HepG2 (cell line): ENCODE data around the gene VCAN. TPM values are rescaled to one million over a fixed set of nuclear protein-coding genes. Genes with fewer than 3 reads are reported as not detected.

Source experiments
- ATAC-seq: fragments of 200-7000 bp; cut with Tn5 transposase; 3 replicates; pipeline ENCODE4 v1.9.1; 2020; ENCODE audit warnings: mild to moderate bottlenecking, moderate library complexity
- BruUV-seq: library from RNA; stranded (reverse); fragments of 400-500 nt; replicated peaks from 2 replicates; lab custom pipeline; 2021; lab: Mats Ljungman, UMichigan
- CTCF ChIA-PET: fragments of 300-600 bp; formaldehyde crosslinking; extraction: SDS; loops from one replicate; lab custom pipeline; 2021; ENCODE audit warnings: low total read pairs, inconsistent platforms, low intra/inter-chr PET ratio; lab: Yijun Ruan, JAX
- POLR2A ChIA-PET: fragments of 350-600 bp; sonication (Branson Sonifier 250); formaldehyde crosslinking; loops from one replicate; lab custom pipeline; 2020; ENCODE audit warnings: antibody characterized with exemption, inconsistent platforms; lab: Yijun Ruan, JAX
- DNase-seq: peaks from one replicate; pipeline ENCODE4 v3.0.0-alpha.2; 2015; ENCODE audit warnings: low spot score
- FAIRE-seq: peaks from 3 replicates; lab custom pipeline; 2011; peaks lifted over from hg19 to GRCh38; lab: Jason Lieb, UNC
- H2AFZ ChIP-seq: one replicate; pipeline ENCODE4 v1.6.1; 2011; ENCODE audit warnings: low read length, inconsistent platforms
- H3K27ac ChIP-seq: fragments of 300-600 bp; 3 replicates; pipeline ENCODE4 v1.8.0; 2011; ENCODE audit warnings: mixed run types, mild to moderate bottlenecking, mixed read lengths, low read length, inconsistent platforms; ENCODE audit not compliant: insufficient read depth; ENCODE audit errors: extremely low read length
- H3K27me3 ChIP-seq, 2 experiments: fragments of 200-600 bp in 1 of 2; 2 replicates in 1 of 2; 3 replicates in 1 of 2; pipeline versions ENCODE4 v1.6.0 to v1.8.0; 2011; ENCODE audit warnings: low read length in 2 of 2, mild to moderate bottlenecking in 2 of 2, moderate library complexity in 2 of 2, inconsistent platforms in 1 of 2; ENCODE audit not compliant: insufficient read depth in 2 of 2, control insufficient read depth in 1 of 2
- H3K36me3 ChIP-seq, 2 experiments: fragments of 200-600 bp in 1 of 2; replicated peaks in 1 of 2; 2 replicates in 1 of 2; 3 replicates in 1 of 2; pipeline versions ENCODE4 v1.5.1 to v1.8.0; 2011; ENCODE audit warnings: low read length in 2 of 2, inconsistent platforms in 1 of 2; ENCODE audit not compliant: insufficient read depth in 2 of 2, control insufficient read depth in 1 of 2
- H3K4me1 ChIP-seq: 2 replicates; pipeline ENCODE4 v1.5.1; 2012; ENCODE audit warnings: low read length, inconsistent platforms; ENCODE audit not compliant: insufficient read depth
- H3K4me2 ChIP-seq: 2 replicates; pipeline ENCODE4 v1.6.0; 2011; ENCODE audit warnings: low read depth, low read length, inconsistent platforms
- H3K4me3 ChIP-seq, 3 experiments: fragments of 200-600 bp in 1 of 3; sonication (generic), shearing (Covaris generic) in 1 of 3; replicated peaks in 1 of 3; 2 replicates each; pipeline ENCODE4 v1.5.1; 2011 to 2016; ENCODE audit warnings: low read length in 3 of 3, inconsistent platforms in 2 of 3, low read depth in 2 of 3, mild to moderate bottlenecking in 2 of 3, control low read depth in 1 of 3, mixed read lengths in 1 of 3; ENCODE audit not compliant: insufficient read depth in 1 of 3
- H3K79me2 ChIP-seq: one replicate; pipeline ENCODE4 v1.6.1; 2011; ENCODE audit warnings: low read length, inconsistent platforms; ENCODE audit not compliant: insufficient read depth
- H3K9ac ChIP-seq: 2 replicates; pipeline ENCODE4 v1.6.0; 2011; ENCODE audit warnings: mild to moderate bottlenecking, low read depth, low read length, inconsistent platforms; ENCODE audit not compliant: insufficient read depth
- H3K9me3 ChIP-seq: 2 replicates; pipeline ENCODE4 v1.5.1; 2012; ENCODE audit warnings: mild to moderate bottlenecking, low read length
- H4K20me1 ChIP-seq: 2 replicates; pipeline ENCODE4 v1.6.0; 2011; ENCODE audit warnings: inconsistent platforms, mild to moderate bottlenecking, low read length, moderate library complexity; ENCODE audit not compliant: insufficient read depth
- NKX3-1 ChIP-seq: sonication (generic); formaldehyde crosslinking; IDR thresholded peaks from 2 replicates; pipeline ENCODE4 v1.5.0; 2020; ENCODE audit warnings: missing genetic modification reagents
- RFXAP ChIP-seq: sonication (generic); formaldehyde crosslinking; IDR thresholded peaks from 2 replicates; pipeline ENCODE4 v1.4.0; 2020; ENCODE audit warnings: missing genetic modification reagents, borderline replicate concordance
- SYNCRIP ChIP-seq: fragments of 200-400 bp; formaldehyde crosslinking; IDR thresholded peaks from 2 replicates; pipeline ENCODE4 v1.6.1; 2018; ENCODE audit warnings: mild to moderate bottlenecking, low read depth, low read length; ENCODE audit not compliant: insufficient read depth
- ZMYM2 ChIP-seq: sonication (generic); formaldehyde crosslinking; IDR thresholded peaks from 2 replicates; pipeline ENCODE4 v1.8.0; 2022; ENCODE audit warnings: mild to moderate bottlenecking, missing genetic modification reagents
- ZNF143 ChIP-seq: sonication (generic); formaldehyde crosslinking; IDR thresholded peaks from 2 replicates; pipeline ENCODE4 v1.4.0; 2020; ENCODE audit warnings: missing genetic modification reagents
- WGBS: methylation state at CpG from one replicate; pipeline ENCODE4 v1.1.6; 2017; ENCODE audit warnings: low lambda C conversion rate; 5-methylcytosine and 5-hydroxymethylcytosine counted together
- in situ Hi-C: cut with HindIII; loops from 2 replicates; pipeline ENCODE4 v1.10.0; 2017; ENCODE audit warnings: low pct_unique_long_range_greater_than_20kb; ENCODE audit not compliant: extremely low pct_ligation_motif_present
- intact Hi-C: fragments of 100-400 bp; cut with micrococcal nuclease; formaldehyde crosslinking; loops from one replicate; pipeline ENCODE4 v1.10.0; 2022; ENCODE audit not compliant: unreplicated experiment
- polyA plus RNA-seq, 8 experiments: library from polyadenylated mRNA; depleted of rRNA in 3 of 8; stranded (reverse) in 7 of 8; unstranded in 1 of 8; fragments of >200 nt; fragmentation: Illumina TruSeq in 4 of 8; extraction: Trizol in 4 of 8; gene quantifications; 2 replicates each; pipeline versions ENCODE4 v1.2.1 to v1.2.3, GENCODE V29; 2011 to 2016; ENCODE audit warnings: low read depth in 4 of 8, missing spikeins in 1 of 8, mixed read lengths in 1 of 8; ENCODE audit not compliant: insufficient read depth in 1 of 8
- total RNA-seq, 5 experiments: library from RNA; depleted of rRNA; stranded (reverse); fragments of >200 nt; fragmentation: Illumina TruSeq; extraction: Trizol; gene quantifications; 2 replicates each; pipeline ENCODE4 v1.2.3, GENCODE V29; 2016; ENCODE audit warnings: low read depth in 1 of 5
- TF ChIP-seq, protein P1 (sequence below): sonication (generic); formaldehyde crosslinking; conservative IDR thresholded peaks from 2 replicates; pipeline ENCODE4 v1.8.1; 2023; ENCODE audit warnings: missing genetic modification reagents
- TF ChIP-seq, protein P2 (sequence below): sonication (generic); formaldehyde crosslinking; IDR thresholded peaks from 2 replicates; pipeline ENCODE4 v1.8.1; 2023; ENCODE audit warnings: missing genetic modification reagents, inconsistent platforms, borderline replicate concordance

VCAN gene
- total and polyA plus RNA-seq, 2 of the 13 experiments (the other 11 are each of a cell fraction or from before 2014, with no cell fraction given), result 1.2 to 3.5 TPM

DNA sequence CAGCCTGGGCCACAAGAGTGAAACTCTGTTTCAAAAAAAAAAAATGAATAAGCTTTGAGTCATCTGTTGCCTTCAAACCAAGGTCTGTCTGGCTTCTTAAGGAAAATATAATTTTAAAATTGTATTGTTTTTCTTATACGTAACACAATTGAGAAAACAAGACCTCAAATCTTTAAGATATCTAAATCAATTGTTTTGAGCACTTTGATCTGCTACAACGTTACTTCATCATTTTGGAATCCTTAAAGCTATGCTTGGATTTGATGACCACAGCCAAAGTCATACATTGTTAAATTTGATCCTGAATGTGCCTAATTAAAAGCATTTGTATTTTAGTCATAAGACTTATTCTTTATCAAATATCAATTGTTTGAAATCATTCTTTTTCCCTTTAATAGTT is 37.7 kb upstream of the VCAN start:
- in situ Hi-C loops, result loop anchor here (5.0 to 25.0 kb wide), 3 partner anchors 797 to 1119 kb away; no protein-coding TSS in a partner anchor

More for the DNA sequence above, 37.7 kb upstream of the VCAN start:
- no peaks in the 10 kb centered on the region for H3K79me2 ChIP-seq
- FAIRE-seq, result no peak
- H3K4me2 ChIP-seq, result no peak overlapping the region
- POLR2A ChIA-PET, result no interaction called here
- TF ChIP-seq SYNCRIP, result no peak
- no peak for TF ChIP-seq RFXAP
- no peak for TF ChIP-seq ZNF143
- TF ChIP-seq, protein P1, sequence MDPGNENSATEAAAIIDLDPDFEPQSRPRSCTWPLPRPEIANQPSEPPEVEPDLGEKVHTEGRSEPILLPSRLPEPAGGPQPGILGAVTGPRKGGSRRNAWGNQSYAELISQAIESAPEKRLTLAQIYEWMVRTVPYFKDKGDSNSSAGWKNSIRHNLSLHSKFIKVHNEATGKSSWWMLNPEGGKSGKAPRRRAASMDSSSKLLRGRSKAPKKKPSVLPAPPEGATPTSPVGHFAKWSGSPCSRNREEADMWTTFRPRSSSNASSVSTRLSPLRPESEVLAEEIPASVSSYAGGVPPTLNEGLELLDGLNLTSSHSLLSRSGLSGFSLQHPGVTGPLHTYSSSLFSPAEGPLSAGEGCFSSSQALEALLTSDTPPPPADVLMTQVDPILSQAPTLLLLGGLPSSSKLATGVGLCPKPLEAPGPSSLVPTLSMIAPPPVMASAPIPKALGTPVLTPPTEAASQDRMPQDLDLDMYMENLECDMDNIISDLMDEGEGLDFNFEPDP (CRISPR knock-in tag), result no peak
- TF ChIP-seq ZMYM2 (CRISPR knock-in tag), result no peak
- TF ChIP-seq NKX3-1 (CRISPR knock-in tag), result no peak
- TF ChIP-seq, protein P2, sequence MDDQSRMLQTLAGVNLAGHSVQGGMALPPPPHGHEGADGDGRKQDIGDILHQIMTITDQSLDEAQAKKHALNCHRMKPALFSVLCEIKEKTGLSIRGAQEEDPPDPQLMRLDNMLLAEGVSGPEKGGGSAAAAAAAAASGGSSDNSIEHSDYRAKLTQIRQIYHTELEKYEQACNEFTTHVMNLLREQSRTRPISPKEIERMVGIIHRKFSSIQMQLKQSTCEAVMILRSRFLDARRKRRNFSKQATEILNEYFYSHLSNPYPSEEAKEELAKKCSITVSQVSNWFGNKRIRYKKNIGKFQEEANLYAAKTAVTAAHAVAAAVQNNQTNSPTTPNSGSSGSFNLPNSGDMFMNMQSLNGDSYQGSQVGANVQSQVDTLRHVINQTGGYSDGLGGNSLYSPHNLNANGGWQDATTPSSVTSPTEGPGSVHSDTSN (CRISPR knock-in tag), result no peak
- H3K27me3 ChIP-seq, result no peaks in the 10 kb centered on the region; a peak in 1 of 5 replicates
- WGBS, result 42% methylated on average over 2 of the region's 2 CpGs
- H2AFZ ChIP-seq, result no peak overlapping the region
- CTCF ChIA-PET, result no interaction called here
- no peaks in the 10 kb centered on the region for H3K9me3 ChIP-seq
- H3K9ac ChIP-seq, result no peak overlapping the region
- H3K4me3 ChIP-seq, result no peak overlapping the region
- no peak for ATAC-seq
- no TSS peak for BruUV-seq
- no peak for DNase-seq
- H3K4me1 ChIP-seq, result no peaks in the 10 kb centered on the region
- intact Hi-C loops, result loop anchor here (5.0 kb wide), 1 partner anchor 1082 kb away; no protein-coding TSS in a partner anchor
- H4K20me1 ChIP-seq, result no peaks in the 10 kb centered on the region
- H3K27ac ChIP-seq, result no peak overlapping the region
- H3K36me3 ChIP-seq, result no peaks in the 10 kb centered on the region
